Hepatocyte (in vitro differentiated cells): ENCODE data around the gene SPECC1L. TPM values are rescaled to one million over a fixed set of nuclear protein-coding genes. Genes with fewer than 3 reads are reported as not detected.

Experiments
- DNase-seq: peaks from one replicate; pipeline ENCODE4 v3.0.0-alpha.2; 2016; ENCODE audit warnings: low spot score
- H2AFZ ChIP-seq: fragments of 200-600 bp; sonication (generic); 2 replicates; pipeline ENCODE4 v1.6.0; 2016; ENCODE audit warnings: antibody characterized with exemption, mild to moderate bottlenecking
- H3K27ac ChIP-seq: fragments of 200-600 bp; sonication (generic); 2 replicates; pipeline ENCODE4 v1.5.1; 2016; ENCODE audit warnings: mild to moderate bottlenecking
- H3K27me3 ChIP-seq: fragments of 200-600 bp; sonication (generic); 2 replicates; pipeline ENCODE4 v1.6.1; 2016
- H3K36me3 ChIP-seq: fragments of 200-600 bp; sonication (generic); replicated peaks from 2 replicates; pipeline ENCODE4 v1.5.1; 2016; ENCODE audit warnings: low read depth; ENCODE audit not compliant: insufficient read depth
- H3K4me1 ChIP-seq: fragments of 200-600 bp; sonication (generic); 2 replicates; pipeline ENCODE4 v1.5.1; 2016; ENCODE audit warnings: mild to moderate bottlenecking, moderate library complexity; ENCODE audit not compliant: insufficient read depth
- H3K4me2 ChIP-seq: fragments of 200-600 bp; sonication (generic); 2 replicates; pipeline ENCODE4 v1.6.0; 2016
- H3K4me3 ChIP-seq: fragments of 200-600 bp; sonication (generic); 2 replicates; pipeline ENCODE4 v1.5.1; 2016; ENCODE audit warnings: mild to moderate bottlenecking
- H3K79me2 ChIP-seq: fragments of 200-600 bp; sonication (generic); 2 replicates; pipeline ENCODE4 v1.6.0; 2017; ENCODE audit warnings: mild to moderate bottlenecking
- H3K9me2 ChIP-seq: fragments of 200-600 bp; sonication (generic); replicated peaks from 2 replicates; pipeline ENCODE4 v1.6.0; 2017; ENCODE audit warnings: mild to moderate bottlenecking; ENCODE audit not compliant: insufficient read depth
- H3K9me3 ChIP-seq: fragments of 200-600 bp; sonication (generic); 2 replicates; pipeline ENCODE4 v1.5.1; 2016; ENCODE audit warnings: low read depth, mild to moderate bottlenecking
- H4K20me1 ChIP-seq: fragments of 200-600 bp; sonication (generic); 2 replicates; pipeline ENCODE4 v1.6.0; 2016; ENCODE audit warnings: mild to moderate bottlenecking; ENCODE audit not compliant: insufficient read depth, poor library complexity, severe bottlenecking
- CTCF ChIP-seq: fragments of 200-600 bp; sonication (generic); IDR thresholded peaks from 2 replicates; pipeline ENCODE4 v1.5.1; 2016; ENCODE audit warnings: antibody characterized with exemption, mild to moderate bottlenecking; ENCODE audit not compliant: poor library complexity
- EZH2 ChIP-seq: fragments of 200-600 bp; sonication (generic); IDR thresholded peaks from 2 replicates; pipeline ENCODE4 v1.6.1; 2016; ENCODE audit warnings: antibody characterized with exemption, mild to moderate bottlenecking, borderline replicate concordance
- EZH2phosphoT487 ChIP-seq: fragments of 200-600 bp; sonication (generic); IDR thresholded peaks from one replicate; pipeline ENCODE4 v1.6.1; 2018; ENCODE audit warnings: antibody characterized with exemption, mild to moderate bottlenecking, low read depth, moderate library complexity; ENCODE audit not compliant: unreplicated experiment, severe bottlenecking
- WGBS: methylation state at CpG from one replicate; pipeline ENCODE4 v1.1.6; 2016; ENCODE audit warnings: low lambda C conversion rate; ENCODE audit errors: missing lambda C conversion rate; 5-methylcytosine and 5-hydroxymethylcytosine counted together
- polyA plus RNA-seq: library from polyadenylated mRNA; unstranded; fragments of >200 nt; fragmentation: Nextera tagmentation; extraction: Ambion mirVana; gene quantifications from 2 replicates; pipeline ENCODE4 v1.2.1, GENCODE V29; 2016
- total RNA-seq: library from RNA; depleted of rRNA; stranded (reverse); fragments of >200 nt; gene quantifications from 2 replicates; pipeline ENCODE4 v1.2.3, GENCODE V29; 2014

The SPECC1L gene
- total and polyA plus RNA-seq, 2 experiments from 2014 or later, result 13.0 to 28.3 TPM

- 96% methylated on average over 1 of the region's 1 CpG for WGBS
Measured at GRCh38 chr22:24384131-24384530, 113.5 kb downstream of the SPECC1L start.

GRCh38 chr22:24386937-24387471 lies 116.4 kb downstream of the SPECC1L start:
- Histone ChIP-seq H3K36me3 (no peaks in the 10 kb centered on the region), H4K20me1 (no peaks in the 10 kb centered on the region), H3K4me2 (no peak overlapping the region), H3K4me3 (no peak overlapping the region), H2AFZ (no peak overlapping the region), H3K27me3 (no peaks in the 10 kb centered on the region), H3K9me3 (no peaks in the 10 kb centered on the region), H3K27ac (no peak overlapping the region), H3K9me2 (no peaks in the 10 kb centered on the region), H3K4me1 (peaks cover 11% of the 10 kb centered on the region), H3K79me2 (no peaks in the 10 kb centered on the region)
- TF ChIP-seq CTCF, result no peak
- TF ChIP-seq EZH2, result no peak
- TF ChIP-seq EZH2phosphoT487, result no peak
- 97% methylated on average over 2 of the region's 2 CpGs for WGBS
- no peak for DNase-seq

More at GRCh38 chr22:24384131-24384530, 113.5 kb downstream of the SPECC1L start:
- no peaks in the 10 kb centered on the region for H3K27me3 ChIP-seq
- DNase-seq, result no peak
- no peak overlapping the region for H3K4me2 ChIP-seq
- no peaks in the 10 kb centered on the region for H3K9me2 ChIP-seq
- H3K9me3 ChIP-seq, result no peaks in the 10 kb centered on the region
- no peaks in the 10 kb centered on the region for H3K4me1 ChIP-seq
- no peaks in the 10 kb centered on the region for H4K20me1 ChIP-seq
- H2AFZ ChIP-seq, result no peak overlapping the region
- H3K4me3 ChIP-seq, result no peak overlapping the region
- no peaks in the 10 kb centered on the region for H3K36me3 ChIP-seq
- H3K27ac ChIP-seq, result no peak overlapping the region
- no peak for TF ChIP-seq EZH2phosphoT487
- no peak for TF ChIP-seq EZH2
- TF ChIP-seq CTCF, result no peak
- H3K79me2 ChIP-seq, result no peaks in the 10 kb centered on the region

- no peak for DNase-seq
- Histone ChIP-seq H4K20me1 (no peaks in the 10 kb centered on the region), H3K27ac (no peak overlapping the region), H3K4me1 (peaks cover 17% of the 10 kb centered on the region), H3K9me3 (no peaks in the 10 kb centered on the region), H2AFZ (no peak overlapping the region), H3K4me2 (no peak overlapping the region), H3K79me2 (no peaks in the 10 kb centered on the region), H3K36me3 (no peaks in the 10 kb centered on the region), H3K9me2 (no peaks in the 10 kb centered on the region), H3K27me3 (no peaks in the 10 kb centered on the region), H3K4me3 (no peak overlapping the region)
- TF ChIP-seq EZH2 (no peak), EZH2phosphoT487 (no peak)
- 100% methylated on average over 1 of the region's 1 CpG for WGBS
Measured at GRCh38 chr22:24389680-24390079, 119.0 kb downstream of the SPECC1L start.

- no peak for DNase-seq
- no peak overlapping the region for H3K4me3 ChIP-seq
- no peaks in the 10 kb centered on the region for H3K79me2 ChIP-seq
- H4K20me1 ChIP-seq, result no peaks in the 10 kb centered on the region
- no peaks in the 10 kb centered on the region for H3K9me3 ChIP-seq
- no peak overlapping the region for H3K4me2 ChIP-seq
- peaks cover 17% of the 10 kb centered on the region for H3K4me1 ChIP-seq
- H2AFZ ChIP-seq, result no peak overlapping the region
- H3K27ac ChIP-seq, result no peak overlapping the region
- WGBS, result 90% methylated on average over 2 of the region's 2 CpGs
- TF ChIP-seq EZH2phosphoT487 (no peak), CTCF (no peak), EZH2 (no peak)
- H3K36me3 ChIP-seq, result no peaks in the 10 kb centered on the region
- H3K27me3 ChIP-seq, result no peaks in the 10 kb centered on the region
- H3K9me2 ChIP-seq, result no peaks in the 10 kb centered on the region
Measured at GRCh38 chr22:24390156-24390555, 119.5 kb downstream of the SPECC1L start.
